Kidney epithelial cell (primary cell): ENCODE data around the gene RPS4Y2. TPM values are rescaled to one million over a fixed set of nuclear protein-coding genes. Genes with fewer than 3 reads are reported as not detected.

Source experiments
- total RNA-seq: library from RNA; depleted of rRNA; stranded (reverse); fragments of >200 nt; gene quantifications from 2 replicates; pipeline ENCODE4 v1.2.3, GENCODE V29; 2015

The RPS4Y2 gene
- total RNA-seq, 1 donor from 2014 or later = not detected

Other genes with a start within 250 kb of the RPS4Y2 start
- gene EIF1AY, start 180.3 kb upstream of the RPS4Y2 start, total RNA-seq = 17.9 and 19.0 TPM in 2 replicates